ENCODE data around the gene HRH2. TPM values are rescaled to one million over a fixed set of nuclear protein-coding genes. Genes with fewer than 3 reads are reported as not detected.

HRH2 gene
- total RNA-seq, 5 donors from 2014 or later (not counting 1 experiment from before 2014, with no cell fraction given): 2.9 to 14.4 (median 5.5) TPM

- Mint-ChIP-seq H3K36me3 (no peaks in the 10 kb centered on the region), H3K4me3 (no peak overlapping the region), H3K4me1 (peaks cover 0 to 8% (median 0%) of the 10 kb centered on the region in 3 donors), H3K27me3 (peaks cover 0 to 2% of the 10 kb centered on the region in 2 donors), H3K9me3 (peaks cover 5 to 15% (median 14%) of the 10 kb centered on the region in 3 donors), H3K27ac (no peak overlapping the region)
- 92% methylated on average over 4 of the region's 5 CpGs for WGBS (ENCODE audit: insufficient coverage)
- DNase-seq (no peak), ATAC-seq (replicated peaks in 1 of 4) (no peak)
- ChIA-PET CTCF (no interaction called here), POLR2A (no interaction called here)
- peaks cover 0 to 15% of the 10 kb centered on the region in 2 experiments for H3K27me3 ChIP-seq (replicated peaks in 1 of 2; ENCODE audit: control insufficient read depth in 2 of 2, extremely low read depth in 1 of 2, insufficient read depth in 2 of 2, low read length in 1 of 2)
- no peaks in the 10 kb centered on the region for H3K36me3 ChIP-seq (ENCODE audit: control insufficient read depth in 2 of 2, extremely low read depth in 1 of 2, insufficient read depth in 1 of 2, low read length in 1 of 2)
- H3K4me3 ChIP-seq (ENCODE audit: control insufficient read depth in 1 of 2, extremely low read depth in 1 of 2, low read length in 1 of 2): no peak overlapping the region
- no peak overlapping the region for H3K27ac ChIP-seq (ENCODE audit: low read length)
- no peaks in the 10 kb centered on the region for H3K4me1 ChIP-seq (ENCODE audit: control insufficient read depth in 1 of 2, extremely low read depth in 1 of 2, insufficient read depth in 2 of 2, low read length in 2 of 2)
- no peaks in the 10 kb centered on the region for H3K9me3 ChIP-seq
Observed at GRCh38 chr5:175627005-175627404, 30.9 kb upstream of the HRH2 start.

DNA sequence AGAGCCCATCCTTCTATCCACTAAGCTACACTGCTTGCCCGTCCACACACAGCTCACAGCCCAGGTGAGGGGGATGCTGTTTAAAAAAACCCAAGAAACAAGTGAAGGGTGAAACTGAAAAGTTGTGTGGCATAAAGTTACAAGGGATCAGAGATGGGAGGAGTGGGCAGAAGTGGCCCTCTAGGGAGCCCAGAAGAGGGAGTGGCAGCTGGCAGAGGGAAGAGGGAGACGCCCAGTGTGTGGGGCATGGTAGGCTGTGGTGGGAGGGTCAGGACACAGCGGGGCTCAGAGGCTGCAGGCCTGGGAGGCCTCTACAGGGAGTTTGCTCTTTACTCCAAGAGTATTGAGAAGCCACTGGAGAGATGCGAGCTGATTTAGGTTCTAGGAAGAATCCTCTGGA lies 30.1 kb upstream of the HRH2 start:
- H3K36me3 Mint-ChIP-seq: no peaks in the 10 kb centered on the region
- peaks cover 0 to 8% (median 0%) of the 10 kb centered on the region in 3 donors for H3K4me1 Mint-ChIP-seq
- Histone ChIP-seq H3K36me3 (ENCODE audit: control insufficient read depth in 2 of 2, extremely low read depth in 1 of 2, insufficient read depth in 1 of 2, low read length in 1 of 2) (no peaks in the 10 kb centered on the region), H3K4me1 (ENCODE audit: control insufficient read depth in 1 of 2, extremely low read depth in 1 of 2, insufficient read depth in 2 of 2, low read length in 2 of 2) (no peaks in the 10 kb centered on the region), H3K9me3 (no peaks in the 10 kb centered on the region), H3K4me3 (ENCODE audit: control insufficient read depth in 1 of 2, extremely low read depth in 1 of 2, low read length in 1 of 2) (no peak overlapping the region), H3K27me3 (replicated peaks in 1 of 2; ENCODE audit: control insufficient read depth in 2 of 2, extremely low read depth in 1 of 2, insufficient read depth in 2 of 2, low read length in 1 of 2) (peaks cover 0 to 15% of the 10 kb centered on the region in 2 experiments), H3K27ac (ENCODE audit: low read length) (no peak overlapping the region)
- H3K27me3 Mint-ChIP-seq: peaks cover 0 to 2% of the 10 kb centered on the region in 2 donors
- POLR2A ChIA-PET: no interaction called here
- no peak for DNase-seq
- peaks cover 5 to 15% (median 14%) of the 10 kb centered on the region in 3 donors for H3K9me3 Mint-ChIP-seq
- no peak overlapping the region for H3K27ac Mint-ChIP-seq
- WGBS (ENCODE audit: insufficient coverage): 92% methylated on average over 2 of the region's 4 CpGs
- CTCF ChIA-PET: no interaction called here
- H3K4me3 Mint-ChIP-seq: no peak overlapping the region
- ATAC-seq (replicated peaks in 1 of 4): no peak

GRCh38 chr5:175628668-175629067 lies 29.2 kb upstream of the HRH2 start:
- Mint-ChIP-seq H3K4me1 (peaks cover 0 to 8% (median 0%) of the 10 kb centered on the region in 3 donors), H3K36me3 (no peaks in the 10 kb centered on the region), H3K9me3 (peaks cover 5 to 15% (median 14%) of the 10 kb centered on the region in 3 donors), H3K4me3 (no peak overlapping the region), H3K27ac (no peak overlapping the region), H3K27me3 (no peaks in the 10 kb centered on the region)
- no peaks in the 10 kb centered on the region for H3K36me3 ChIP-seq (ENCODE audit: control insufficient read depth in 2 of 2, extremely low read depth in 1 of 2, insufficient read depth in 1 of 2, low read length in 1 of 2)
- H3K4me3 ChIP-seq (ENCODE audit: control insufficient read depth in 1 of 2, extremely low read depth in 1 of 2, low read length in 1 of 2): no peak overlapping the region
- ChIA-PET POLR2A (no interaction called here), CTCF (no interaction called here)
- ATAC-seq (replicated peaks in 1 of 4) (no peak), DNase-seq (no peak)
- H3K27me3 ChIP-seq (replicated peaks in 1 of 2; ENCODE audit: control insufficient read depth in 2 of 2, extremely low read depth in 1 of 2, insufficient read depth in 2 of 2, low read length in 1 of 2): peaks cover 0 to 15% of the 10 kb centered on the region in 2 experiments
- H3K4me1 ChIP-seq (ENCODE audit: control insufficient read depth in 1 of 2, extremely low read depth in 1 of 2, insufficient read depth in 2 of 2, low read length in 2 of 2): no peaks in the 10 kb centered on the region
- H3K27ac ChIP-seq (ENCODE audit: low read length): no peak overlapping the region
- no peaks in the 10 kb centered on the region for H3K9me3 ChIP-seq
- WGBS (ENCODE audit: insufficient coverage): 64% methylated on average over 3 of the region's 8 CpGs

- H3K9me3 ChIP-seq: no peaks in the 10 kb centered on the region
- POLR2A ChIA-PET: no interaction called here
- peaks cover 5 to 15% (median 14%) of the 10 kb centered on the region in 3 donors for H3K9me3 Mint-ChIP-seq
- 94% methylated on average over 2 of the region's 6 CpGs for WGBS (ENCODE audit: insufficient coverage)
- H3K4me1 ChIP-seq (ENCODE audit: control insufficient read depth in 1 of 2, extremely low read depth in 1 of 2, insufficient read depth in 2 of 2, low read length in 2 of 2): no peaks in the 10 kb centered on the region
- no peak overlapping the region for H3K4me3 Mint-ChIP-seq
- H3K27me3 ChIP-seq (replicated peaks in 1 of 2; ENCODE audit: control insufficient read depth in 2 of 2, extremely low read depth in 1 of 2, insufficient read depth in 2 of 2, low read length in 1 of 2): peaks cover 0 to 15% of the 10 kb centered on the region in 2 experiments
- no peak overlapping the region for H3K27ac ChIP-seq (ENCODE audit: low read length)
- no peak overlapping the region for H3K4me3 ChIP-seq (ENCODE audit: control insufficient read depth in 1 of 2, extremely low read depth in 1 of 2, low read length in 1 of 2)
- H3K27me3 Mint-ChIP-seq: no peaks in the 10 kb centered on the region
- ATAC-seq (replicated peaks in 1 of 4) (no peak), DNase-seq (no peak)
- no peaks in the 10 kb centered on the region for H3K36me3 Mint-ChIP-seq
- peaks cover 0 to 8% (median 0%) of the 10 kb centered on the region in 3 donors for H3K4me1 Mint-ChIP-seq
- no peak overlapping the region for H3K27ac Mint-ChIP-seq
- no peaks in the 10 kb centered on the region for H3K36me3 ChIP-seq (ENCODE audit: control insufficient read depth in 2 of 2, extremely low read depth in 1 of 2, insufficient read depth in 1 of 2, low read length in 1 of 2)
- CTCF ChIA-PET: no interaction called here
Observed at GRCh38 chr5:175629261-175629660, 28.6 kb upstream of the HRH2 start.

GRCh38 chr5:175629793-175630192 lies 28.1 kb upstream of the HRH2 start:
- CTCF ChIA-PET: no interaction called here
- 88% methylated on average over 1 of the region's 1 CpG for WGBS (ENCODE audit: insufficient coverage)
- H3K27me3 Mint-ChIP-seq: no peaks in the 10 kb centered on the region

GRCh38 chr5:175635854-175636584 lies 21.9 kb upstream of the HRH2 start:
- H3K4me3 Mint-ChIP-seq: no peak overlapping the region
- H3K4me1 ChIP-seq (ENCODE audit: control insufficient read depth in 1 of 2, extremely low read depth in 1 of 2, insufficient read depth in 2 of 2, low read length in 2 of 2): peaks cover 18 to 20% of the 10 kb centered on the region in 2 experiments
- ATAC-seq (replicated peaks in 1 of 4) (no peak), DNase-seq (no peak)
- CTCF ChIA-PET: no interaction called here
- no peaks in the 10 kb centered on the region for H3K36me3 Mint-ChIP-seq
- no peaks in the 10 kb centered on the region for H3K27me3 Mint-ChIP-seq
- H3K27me3 ChIP-seq (replicated peaks in 1 of 2; ENCODE audit: control insufficient read depth in 2 of 2, extremely low read depth in 1 of 2, insufficient read depth in 2 of 2, low read length in 1 of 2): peaks cover 0 to 4% of the 10 kb centered on the region in 2 experiments
- H3K9me3 ChIP-seq: no peaks in the 10 kb centered on the region
- H3K4me1 Mint-ChIP-seq: peaks cover 23 to 28% (median 26%) of the 10 kb centered on the region in 3 donors
- POLR2A ChIA-PET: no interaction called here
- no peaks in the 10 kb centered on the region for H3K36me3 ChIP-seq (ENCODE audit: control insufficient read depth in 2 of 2, extremely low read depth in 1 of 2, insufficient read depth in 1 of 2, low read length in 1 of 2)
- no peak overlapping the region for H3K27ac ChIP-seq (ENCODE audit: low read length)
- no peak overlapping the region for H3K4me3 ChIP-seq (ENCODE audit: control insufficient read depth in 1 of 2, extremely low read depth in 1 of 2, low read length in 1 of 2)
- H3K27ac Mint-ChIP-seq: no peak overlapping the region
- 90% methylated on average over 2 of the region's 7 CpGs for WGBS (ENCODE audit: insufficient coverage)
- H3K9me3 Mint-ChIP-seq: no peaks in the 10 kb centered on the region

More at GRCh38 chr5:175629793-175630192, 28.1 kb upstream of the HRH2 start:
- Histone ChIP-seq H3K4me1 (ENCODE audit: control insufficient read depth in 1 of 2, extremely low read depth in 1 of 2, insufficient read depth in 2 of 2, low read length in 2 of 2) (no peaks in the 10 kb centered on the region), H3K27me3 (replicated peaks in 1 of 2; ENCODE audit: control insufficient read depth in 2 of 2, extremely low read depth in 1 of 2, insufficient read depth in 2 of 2, low read length in 1 of 2) (peaks cover 0 to 15% of the 10 kb centered on the region in 2 experiments), H3K9me3 (no peaks in the 10 kb centered on the region), H3K27ac (ENCODE audit: low read length) (no peak overlapping the region), H3K4me3 (ENCODE audit: control insufficient read depth in 1 of 2, extremely low read depth in 1 of 2, low read length in 1 of 2) (no peak overlapping the region), H3K36me3 (ENCODE audit: control insufficient read depth in 2 of 2, extremely low read depth in 1 of 2, insufficient read depth in 1 of 2, low read length in 1 of 2) (no peaks in the 10 kb centered on the region)
- no peaks in the 10 kb centered on the region for H3K36me3 Mint-ChIP-seq
- H3K4me1 Mint-ChIP-seq: peaks cover 0 to 8% (median 0%) of the 10 kb centered on the region in 3 donors
- H3K27ac Mint-ChIP-seq: no peak overlapping the region
- H3K4me3 Mint-ChIP-seq: no peak overlapping the region
- DNase-seq (no peak), ATAC-seq (replicated peaks in 1 of 4) (no peak)
- POLR2A ChIA-PET: no interaction called here
- H3K9me3 Mint-ChIP-seq: peaks cover 5 to 15% (median 14%) of the 10 kb centered on the region in 3 donors
